CD14-positive monocyte (primary cell): ENCODE measurements around the gene FHOD3. TPM values are rescaled to one million over a fixed set of nuclear protein-coding genes. Genes with fewer than 3 reads are reported as not detected.

Experiments
- DNase-seq, 3 donors: peaks; one replicate each; pipeline ENCODE4 v3.0.0-alpha.2; 2011 to 2022
- H2AFZ ChIP-seq: 2 replicates; pipeline ENCODE4 v1.6.0; 2012; ENCODE audit warnings: mild to moderate bottlenecking, low read depth, low read length, inconsistent platforms; ENCODE audit not compliant: insufficient read depth, poor library complexity, severe bottlenecking
- H3K27ac ChIP-seq, 2 donors: 1 replicate in 1 of 2; 2 replicates in 1 of 2; pipeline ENCODE4 v1.5.1; 2012 to 2013; ENCODE audit warnings: low read length in 2 of 2, control low read depth in 1 of 2, inconsistent platforms in 1 of 2, low read depth in 1 of 2, mild to moderate bottlenecking in 1 of 2
- H3K27me3 ChIP-seq, 2 donors: one replicate each; pipeline versions ENCODE4 v1.6.0 to v1.6.1; 2011 to 2013; ENCODE audit warnings: low read length in 2 of 2; ENCODE audit not compliant: control insufficient read depth in 2 of 2, insufficient read depth in 2 of 2
- H3K36me3 ChIP-seq, 2 donors: replicated peaks in 1 of 2; 1 replicate in 1 of 2; 2 replicates in 1 of 2; pipeline versions ENCODE4 v1.5.1 to v1.6.1; 2012 to 2013; ENCODE audit warnings: low read length in 2 of 2, control low read depth in 1 of 2, inconsistent platforms in 1 of 2, mild to moderate bottlenecking in 1 of 2; ENCODE audit not compliant: insufficient read depth in 2 of 2, control insufficient read depth in 1 of 2
- H3K4me1 ChIP-seq, 2 donors: 1 replicate in 1 of 2; 2 replicates in 1 of 2; pipeline versions ENCODE4 v1.5.1 to v1.6.1; 2012 to 2013; ENCODE audit warnings: low read length in 2 of 2, control low read depth in 1 of 2, inconsistent platforms in 1 of 2, mild to moderate bottlenecking in 1 of 2, moderate library complexity in 1 of 2; ENCODE audit not compliant: insufficient read depth in 2 of 2, control insufficient read depth in 1 of 2
- H3K4me2 ChIP-seq: replicated peaks from 2 replicates; pipeline ENCODE3; 2012; ENCODE audit warnings: low read length, moderate library complexity, mild to moderate bottlenecking; ENCODE audit not compliant: poor library complexity, severe bottlenecking; ENCODE audit errors: extremely low read depth
- H3K4me3 ChIP-seq, 3 experiments: fragments of 200-600 bp in 1 of 3; sonication (generic) in 1 of 3; replicated peaks in 1 of 3; 1 replicate in 2 of 3; 2 replicates in 1 of 3; pipeline ENCODE4 v1.5.1; 2011 to 2013; ENCODE audit warnings: low read length in 3 of 3, mild to moderate bottlenecking in 3 of 3, control low read depth in 2 of 3, low read depth in 2 of 3, inconsistent platforms in 1 of 3, moderate library complexity in 1 of 3
- H3K79me2 ChIP-seq: 2 replicates; pipeline ENCODE4 v1.6.0; 2012; ENCODE audit warnings: mild to moderate bottlenecking, control low read depth, inconsistent platforms, low read length, moderate library complexity; ENCODE audit not compliant: insufficient read depth
- H3K9ac ChIP-seq: 2 replicates; pipeline ENCODE4 v1.6.0; 2017; ENCODE audit warnings: low read length, mild to moderate bottlenecking; ENCODE audit not compliant: insufficient read depth, poor library complexity, severe bottlenecking
- H3K9me3 ChIP-seq, 2 donors: replicated peaks in 1 of 2; 1 replicate in 1 of 2; 2 replicates in 1 of 2; pipeline versions ENCODE4 v1.5.1 to v1.6.1; 2012 to 2013; ENCODE audit warnings: low read length in 2 of 2, control low read depth in 1 of 2; ENCODE audit not compliant: control insufficient read depth in 1 of 2, insufficient read depth in 1 of 2
- H4K20me1 ChIP-seq: 2 replicates; pipeline ENCODE4 v1.6.0; 2012; ENCODE audit warnings: mild to moderate bottlenecking, low read length, control low read depth, moderate library complexity; ENCODE audit not compliant: insufficient read depth
- H3K27ac Mint-ChIP-seq, 7 donors: one replicate each; pipeline ENCODE4 v1.8.0; 2020; ENCODE audit warnings: mild to moderate bottlenecking in 7 of 7, mixed read lengths in 7 of 7, moderate library complexity in 6 of 7, inconsistent platforms in 2 of 7
- H3K27me3 Mint-ChIP-seq, 3 donors: one replicate each; pipeline ENCODE4 v1.8.0; 2021 to 2022; ENCODE audit warnings: low read depth in 3 of 3, mild to moderate bottlenecking in 3 of 3, mixed read lengths in 3 of 3, moderate library complexity in 3 of 3, inconsistent platforms in 1 of 3
- H3K36me3 Mint-ChIP-seq, 2 donors: one replicate each; pipeline ENCODE4 v1.8.0; 2020; ENCODE audit warnings: mixed read lengths in 2 of 2, inconsistent platforms in 1 of 2, mild to moderate bottlenecking in 1 of 2
- H3K4me1 Mint-ChIP-seq: one replicate; pipeline ENCODE4 v1.8.0; 2020; ENCODE audit warnings: mild to moderate bottlenecking, mixed read lengths
- H3K4me3 Mint-ChIP-seq, 2 donors: one replicate each; pipeline ENCODE4 v1.8.0; 2020; ENCODE audit warnings: mild to moderate bottlenecking in 2 of 2, mixed read lengths in 2 of 2, moderate library complexity in 1 of 2
- H3K9me3 Mint-ChIP-seq, 7 donors: one replicate each; pipeline ENCODE4 v1.8.0; 2020 to 2022; ENCODE audit warnings: mixed read lengths in 7 of 7, mild to moderate bottlenecking in 6 of 7, moderate library complexity in 6 of 7, inconsistent platforms in 2 of 7
- CTCF ChIP-seq: fragments of 200-600 bp; IDR thresholded peaks from one replicate; pipeline ENCODE4 v1.8.0; 2022; ENCODE audit warnings: antibody characterized with exemption, mild to moderate bottlenecking
- WGBS: methylation state at CpG from one replicate; pipeline ENCODE4 v1.1.5; 2013; ENCODE audit warnings: missing lambda C conversion rate; ENCODE audit not compliant: insufficient coverage; 5-methylcytosine and 5-hydroxymethylcytosine counted together
- intact Hi-C, 2 donors: fragments of 100-400 bp; cut with micrococcal nuclease; formaldehyde crosslinking; loops; one replicate each; pipeline versions ENCODE4 v1.15.0 to v1.15.1; 2023
- polyA plus RNA-seq, 3 donors: library from polyadenylated mRNA; depleted of rRNA in 1 of 3; unstranded in 2 of 3; stranded (reverse) in 1 of 3; fragments of 300-500 nt in 2 of 3; fragments of >200 nt in 1 of 3; fragmentation: Illumina TruSeq in 2 of 3; gene quantifications; 1 replicate in 2 of 3; 2 replicates in 1 of 3; pipeline ENCODE4 v1.2.3, GENCODE V29; 2012 to 2021

Gene FHOD3
- polyA plus RNA-seq, 3 donors, result not detected

GRCh38 chr18:36828157-36828629 lies 530.7 kb downstream of the FHOD3 start:
- 0% methylated on average over 16 of the region's 18 CpGs for WGBS
- H3K4me1 Mint-ChIP-seq, result peaks cover 23% of the 10 kb centered on the region
- Histone ChIP-seq H3K9ac (peak overlapping the region; percentile 79), H3K27me3 (no peaks in the 10 kb centered on the region), H3K79me2 (peaks cover 12% of the 10 kb centered on the region), H3K4me2 (peak overlapping the region; percentile 85), H4K20me1 (no peaks in the 10 kb centered on the region), H3K27ac (peak overlapping the region; percentile 47 to 85), H3K4me3 (peak overlapping the region; percentile 85 to 96 (median 88)), H3K4me1 (peaks cover 16 to 22% of the 10 kb centered on the region in 2 donors), H3K36me3 (peaks cover 0 to under 1% of the 10 kb centered on the region in 2 donors), H2AFZ (peak overlapping the region; percentile 98), H3K9me3 (no peaks in the 10 kb centered on the region)
- H3K4me3 Mint-ChIP-seq, result peak overlapping the region; percentile 91 to 98
- DNase-seq, result peak; percentile 26 to 57 (median 37)
- H3K27me3 Mint-ChIP-seq, result peaks cover 0 to 3% (median 2%) of the 10 kb centered on the region in 3 donors
- no peak for TF ChIP-seq CTCF
- no peaks in the 10 kb centered on the region for H3K9me3 Mint-ChIP-seq
- H3K27ac Mint-ChIP-seq, result peak overlapping the region; percentile 82 to 95 (median 87)
- peaks cover 0 to 6% of the 10 kb centered on the region in 2 donors for H3K36me3 Mint-ChIP-seq
- intact Hi-C loops, result no loop called here

- peak within 1 kb of the TSS; percentile 85 to 96 (median 88) for H3K4me3 ChIP-seq
- H3K4me1 ChIP-seq, result peaks cover 16 to 22% of the 10 kb centered on the region in 2 donors
- Mint-ChIP-seq H3K4me3 (peak within 1 kb of the TSS; percentile 91 to 98), H3K4me1 (peaks cover 23% of the 10 kb centered on the region), H3K36me3 (peaks cover 0 to 4% of the 10 kb centered on the region in 2 donors), H3K27me3 (peaks cover 0 to 3% (median 0%) of the 10 kb centered on the region in 3 donors), H3K27ac (peak within 1 kb of the TSS; percentile 82 to 95 (median 87)), H3K9me3 (no peaks in the 10 kb centered on the region)
- DNase-seq, result peak; percentile 74 to 83 (median 78)
- WGBS, result under 1% methylated on average over 83 of the region's 83 CpGs
- peak; percentile 23 for TF ChIP-seq CTCF
- H3K4me2 ChIP-seq, result peak within 1 kb of the TSS; percentile 85
- intact Hi-C loops, result no loop called here
- no peaks in the 10 kb centered on the region for H3K36me3 ChIP-seq
- H2AFZ ChIP-seq, result peak within 1 kb of the TSS; percentile 98
- H3K9me3 ChIP-seq, result no peaks in the 10 kb centered on the region
- H3K79me2 ChIP-seq, result peaks cover 12% of the 10 kb centered on the region
- peak within 1 kb of the TSS; percentile 79 for H3K9ac ChIP-seq
- H3K27ac ChIP-seq, result peak within 1 kb of the TSS; percentile 47 to 85
- H3K27me3 ChIP-seq, result no peaks in the 10 kb centered on the region
- H4K20me1 ChIP-seq, result no peaks in the 10 kb centered on the region
Measured at GRCh38 chr18:36828630-36829361, 531.3 kb downstream of the FHOD3 start, which contains the start of the genes KIAA1328 and TPGS2. KIAA1328 (plus strand) TSS chr18:36829127; CDS start chr18:36829139, 12 bp downstream. TPGS2 (minus strand) TSS chr18:36829002; CDS start chr18:36828767, 235 bp downstream.

Other genes with a start within 250 kb of the FHOD3 start
- gene RPRD1A, start 230.2 kb upstream of the FHOD3 start, polyA plus RNA-seq, result 10 to 100 TPM in 2 of 3 donors, 1 to 10 TPM in 1; 10.0 to 30.3 (median 10.9) TPM
- gene SLC39A6, start 168.4 kb upstream of the FHOD3 start, polyA plus RNA-seq, result 10 to 100 TPM; 13.2 to 20.1 (median 16.8) TPM
- gene ELP2, start 167.8 kb upstream of the FHOD3 start, polyA plus RNA-seq, result 10 to 100 TPM; 24.8 to 52.5 (median 27.1) TPM
- under 1 TPM in 2 of 3 donors, not detected in 1; 0.03 to 0.05 TPM for gene MOCOS, start 110.2 kb upstream of the FHOD3 start, polyA plus RNA-seq